H7 (cell line): Measurements from ENCODE around the gene CSMD2. TPM values are rescaled to one million over a fixed set of nuclear protein-coding genes. Genes with fewer than 3 reads are reported as not detected.

Experiments
- DNase-seq: peaks from one replicate; pipeline ENCODE4 v3.0.0; 2012
- H3K27me3 ChIP-seq: 2 replicates; pipeline ENCODE4 v1.6.0; 2011; ENCODE audit warnings: mild to moderate bottlenecking, low read length; ENCODE audit not compliant: control insufficient read depth, insufficient read depth
- H3K36me3 ChIP-seq: replicated peaks from 2 replicates; pipeline ENCODE4 v1.5.1; 2011; ENCODE audit warnings: low read length; ENCODE audit not compliant: control insufficient read depth, insufficient read depth
- H3K4me3 ChIP-seq: 2 replicates; pipeline ENCODE4 v1.5.1; 2011; ENCODE audit warnings: low read depth, mild to moderate bottlenecking, control low read depth, low read length, moderate library complexity; ENCODE audit not compliant: insufficient read depth
- total RNA-seq: library from RNA; depleted of rRNA; stranded (reverse); fragments of >200 nt; shearing (Covaris generic); gene quantifications from 2 replicates; pipeline ENCODE4 v1.2.3, GENCODE V29; 2014

The CSMD2 gene
- total RNA-seq, 1 experiment from 2014 or later = 6.3 TPM

GRCh38 chr1:33972676-33973395 is 192.2 kb downstream of the CSMD2 start:
- DNase-seq = no peak
- H3K27me3 ChIP-seq = no peaks in the 10 kb centered on the region
- no peak overlapping the region for H3K4me3 ChIP-seq
- no peaks in the 10 kb centered on the region for H3K36me3 ChIP-seq

- DNase-seq = no peak
- H3K4me3 ChIP-seq = no peak overlapping the region
- H3K27me3 ChIP-seq = no peaks in the 10 kb centered on the region
- no peaks in the 10 kb centered on the region for H3K36me3 ChIP-seq
These were observed 193.1 kb downstream of the CSMD2 start for GRCh38 chr1:33971913-33972312.

- Histone ChIP-seq H3K27me3 (no peaks in the 10 kb centered on the region), H3K4me3 (no peak overlapping the region), H3K36me3 (no peaks in the 10 kb centered on the region)
- no peak for DNase-seq
These were observed 193.9 kb downstream of the CSMD2 start for GRCh38 chr1:33971018-33971710.

GRCh38 chr1:33970148-33970825 is 194.7 kb downstream of the CSMD2 start:
- DNase-seq = peak; percentile 68
- no peaks in the 10 kb centered on the region for H3K36me3 ChIP-seq
- H3K4me3 ChIP-seq = no peak overlapping the region

GRCh38 chr1:33966346-33967141 is 198.5 kb downstream of the CSMD2 start:
- DNase-seq = no peak
- Histone ChIP-seq H3K36me3 (no peaks in the 10 kb centered on the region), H3K4me3 (no peak overlapping the region), H3K27me3 (no peaks in the 10 kb centered on the region)

More at GRCh38 chr1:33970148-33970825, 194.7 kb downstream of the CSMD2 start:
- H3K27me3 ChIP-seq = no peaks in the 10 kb centered on the region

- no peak overlapping the region for H3K4me3 ChIP-seq
- DNase-seq = no peak
- no peaks in the 10 kb centered on the region for H3K27me3 ChIP-seq
- H3K36me3 ChIP-seq = no peaks in the 10 kb centered on the region
These were observed 199.9 kb downstream of the CSMD2 start for GRCh38 chr1:33965086-33965485.

- DNase-seq = no peak
- Histone ChIP-seq H3K36me3 (no peaks in the 10 kb centered on the region), H3K27me3 (no peaks in the 10 kb centered on the region), H3K4me3 (no peak overlapping the region)
These were observed 203.0 kb downstream of the CSMD2 start for GRCh38 chr1:33962061-33962460.

GRCh38 chr1:33960188-33960895 is 204.7 kb downstream of the CSMD2 start:
- H3K36me3 ChIP-seq = no peaks in the 10 kb centered on the region
- no peak overlapping the region for H3K4me3 ChIP-seq
- no peaks in the 10 kb centered on the region for H3K27me3 ChIP-seq
- no peak for DNase-seq

GRCh38 chr1:33957854-33958253 is 207.2 kb downstream of the CSMD2 start:
- Histone ChIP-seq H3K36me3 (no peaks in the 10 kb centered on the region), H3K4me3 (no peak overlapping the region), H3K27me3 (no peaks in the 10 kb centered on the region)
- DNase-seq = no peak

GRCh38 chr1:33955096-33955495 is 209.9 kb downstream of the CSMD2 start:
- H3K27me3 ChIP-seq = no peaks in the 10 kb centered on the region
- H3K4me3 ChIP-seq = no peak overlapping the region
- H3K36me3 ChIP-seq = no peaks in the 10 kb centered on the region
- no peak for DNase-seq

- Histone ChIP-seq H3K4me3 (no peak overlapping the region), H3K27me3 (no peaks in the 10 kb centered on the region), H3K36me3 (no peaks in the 10 kb centered on the region)
- no peak for DNase-seq
These were observed 215.5 kb downstream of the CSMD2 start for GRCh38 chr1:33949570-33949969.

GRCh38 chr1:33948291-33948690 is 216.7 kb downstream of the CSMD2 start:
- Histone ChIP-seq H3K27me3 (no peaks in the 10 kb centered on the region), H3K36me3 (no peaks in the 10 kb centered on the region), H3K4me3 (no peak overlapping the region)
- DNase-seq = no peak

GRCh38 chr1:33946836-33947235 is 218.2 kb downstream of the CSMD2 start:
- H3K4me3 ChIP-seq = no peak overlapping the region
- H3K27me3 ChIP-seq = no peaks in the 10 kb centered on the region
- DNase-seq = no peak
- H3K36me3 ChIP-seq = no peaks in the 10 kb centered on the region

- Histone ChIP-seq H3K36me3 (no peaks in the 10 kb centered on the region), H3K27me3 (no peaks in the 10 kb centered on the region), H3K4me3 (no peak overlapping the region)
- no peak for DNase-seq
These were observed 220.2 kb downstream of the CSMD2 start for GRCh38 chr1:33944846-33945245.
